GM18867 (cell line): ENCODE data around the gene PSEN1.
A peak's percentile ranks its signal among the peaks of the same experiment; 100 is the strongest.

Experiments
- ATAC-seq: cut with Tn5 transposase; IDR thresholded peaks from one replicate; pipeline ENCODE4 v1.9.1; 2021; ENCODE audit warnings: mild to moderate bottlenecking, moderate library complexity; ENCODE audit not compliant: unreplicated experiment

PSEN1 gene

DNA sequence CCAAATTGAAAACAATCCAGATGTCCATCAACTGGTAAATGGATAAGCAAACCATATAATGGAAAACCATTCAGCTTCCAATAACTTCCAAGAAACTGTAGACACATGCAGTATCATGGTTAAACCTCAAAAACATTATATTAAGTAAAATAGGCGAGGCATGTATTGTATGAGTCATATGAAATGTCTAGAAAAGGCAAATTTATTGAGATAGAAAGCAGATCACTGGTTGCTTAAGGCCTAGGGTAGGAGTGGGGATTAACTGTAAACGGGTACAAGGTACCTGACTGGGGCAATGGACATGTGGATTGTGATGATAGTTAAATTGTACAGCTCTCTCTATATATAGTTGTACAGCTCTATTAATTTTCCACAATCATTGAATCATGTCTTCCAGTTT, 79.7 kb downstream of the PSEN1 start:
- no peak for ATAC-seq

DNA sequence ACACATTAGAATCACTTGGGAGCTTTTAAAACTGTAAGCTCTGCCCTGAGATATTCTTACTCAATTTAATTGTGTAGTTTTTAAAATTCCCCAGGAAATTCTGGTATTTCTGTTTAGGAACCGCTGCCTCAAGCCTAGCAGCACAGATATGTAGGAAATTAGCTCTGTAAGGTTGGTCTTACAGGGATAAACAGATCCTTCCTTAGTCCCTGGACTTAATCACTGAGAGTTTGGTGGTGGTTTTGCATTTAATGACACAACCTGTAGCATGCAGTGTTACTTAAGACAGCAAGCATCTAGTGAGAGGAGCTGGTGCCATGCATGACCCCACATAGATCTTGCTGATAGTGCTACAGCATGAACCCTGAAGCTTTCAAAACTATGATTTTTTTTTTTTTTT, 81.1 kb downstream of the PSEN1 start:
- ATAC-seq: no peak

DNA sequence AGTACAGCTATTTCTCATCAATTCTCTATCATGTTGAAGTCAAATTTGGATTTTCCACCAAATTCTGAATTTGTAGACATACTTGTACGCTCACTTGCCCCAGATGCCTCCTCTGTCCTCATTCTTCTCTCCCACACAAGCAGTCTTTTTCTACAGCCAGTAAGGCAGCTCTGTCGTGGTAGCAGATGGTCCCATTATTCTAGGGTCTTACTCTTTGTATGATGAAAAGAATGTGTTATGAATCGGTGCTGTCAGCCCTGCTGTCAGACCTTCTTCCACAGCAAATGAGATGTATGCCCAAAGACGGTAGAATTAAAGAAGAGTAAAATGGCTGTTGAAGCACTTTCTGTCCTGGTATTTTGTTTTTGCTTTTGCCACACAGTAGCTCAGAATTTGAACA, 83.8 kb downstream of the PSEN1 start:
- ATAC-seq: no peak

DNA sequence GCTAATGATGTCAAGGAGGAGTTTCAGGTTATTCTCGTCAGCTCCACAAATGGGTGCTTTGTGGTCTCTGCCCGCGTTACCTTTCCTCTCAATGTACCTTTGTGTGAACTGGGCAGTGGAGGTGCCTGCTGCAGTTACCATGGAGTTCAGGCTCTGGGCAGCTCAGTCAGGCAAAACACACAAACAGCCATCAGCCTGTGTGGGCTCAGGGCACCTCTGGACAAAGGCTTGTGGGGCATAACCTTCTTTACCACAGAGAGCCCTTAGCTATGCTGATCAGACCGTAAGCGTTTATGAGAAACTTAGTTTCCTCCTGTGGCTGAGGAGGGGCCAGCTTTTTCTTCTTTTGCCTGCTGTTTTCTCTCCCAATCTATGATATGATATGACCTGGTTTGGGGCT, 84.3 kb downstream of the PSEN1 start:
- no peak for ATAC-seq

DNA sequence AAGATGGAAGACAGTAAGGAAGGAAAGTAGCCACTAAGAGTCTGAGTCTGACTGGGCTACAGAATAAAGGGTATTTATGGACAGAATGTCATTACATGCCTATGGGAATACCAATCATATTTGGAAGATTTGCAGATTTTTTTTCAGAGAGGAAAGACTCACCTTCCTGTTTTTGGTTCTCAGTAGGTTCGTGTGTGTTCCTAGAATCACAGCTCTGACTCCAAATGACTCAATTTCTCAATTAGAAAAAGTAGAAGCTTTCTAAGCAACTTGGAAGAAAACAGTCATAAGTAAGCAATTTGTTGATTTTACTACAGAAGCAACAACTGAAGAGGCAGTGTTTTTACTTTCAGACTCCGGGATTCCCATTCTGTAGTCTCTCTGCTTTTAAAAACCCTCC, 85.6 kb downstream of the PSEN1 start:
- no peak for ATAC-seq

GRCh38 chr14:73223049-73223448, 86.7 kb downstream of the PSEN1 start:
- peak; percentile 63 for ATAC-seq

GRCh38 chr14:73225496-73225895, 89.2 kb downstream of the PSEN1 start:
- no peak for ATAC-seq

DNA sequence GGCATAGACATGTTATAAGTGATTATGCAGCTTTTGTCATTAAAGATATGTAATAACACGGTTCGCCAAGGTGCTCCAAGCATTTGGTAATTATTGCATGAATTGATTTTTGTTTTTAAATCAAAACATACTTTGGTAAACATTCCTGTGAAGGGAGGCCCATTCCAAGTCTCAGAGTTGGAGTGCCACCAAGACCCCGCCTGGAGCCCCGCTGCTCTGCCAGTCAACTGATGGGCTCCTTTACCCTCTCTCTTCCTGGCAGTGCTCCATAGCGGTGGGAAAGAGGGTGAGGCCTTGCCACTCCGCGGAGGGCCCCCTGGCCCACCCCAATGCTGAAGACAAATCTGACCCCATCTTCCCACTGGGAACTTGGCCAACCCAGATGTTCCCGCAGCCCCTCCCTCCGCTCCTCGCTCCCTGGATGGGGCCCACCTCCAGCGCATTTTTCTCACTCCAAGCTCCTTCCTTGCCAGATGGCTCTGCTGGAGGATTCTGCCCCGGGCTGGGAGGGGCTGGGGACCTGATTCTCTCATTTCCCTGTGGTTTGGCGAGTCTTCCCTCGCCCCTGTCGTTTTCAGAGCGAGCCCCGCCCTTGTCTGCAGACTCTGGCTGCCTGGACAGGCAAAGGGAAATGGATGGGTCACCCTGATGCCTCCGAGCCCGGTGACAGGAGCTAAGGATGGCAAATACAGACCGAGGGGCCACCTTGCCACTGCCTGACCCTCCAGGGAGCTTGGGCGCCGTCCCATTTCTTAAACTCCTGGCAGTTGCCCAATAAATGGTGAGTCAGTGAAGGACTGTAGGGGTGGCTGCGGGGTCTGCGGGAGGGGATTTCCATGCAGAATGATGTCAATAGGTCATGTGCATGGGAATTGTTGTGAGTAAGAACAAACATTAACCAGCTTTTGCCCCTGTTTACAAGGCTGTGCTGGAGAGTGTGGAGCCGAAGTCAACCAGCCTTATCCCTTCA, 91.8 kb downstream of the PSEN1 start:
- no peak for ATAC-seq

GRCh38 chr14:73230051-73230450, 93.7 kb downstream of the PSEN1 start:
- no peak for ATAC-seq

- no peak for ATAC-seq
Measured at GRCh38 chr14:73231981-73232851, 95.9 kb downstream of the PSEN1 start.

DNA sequence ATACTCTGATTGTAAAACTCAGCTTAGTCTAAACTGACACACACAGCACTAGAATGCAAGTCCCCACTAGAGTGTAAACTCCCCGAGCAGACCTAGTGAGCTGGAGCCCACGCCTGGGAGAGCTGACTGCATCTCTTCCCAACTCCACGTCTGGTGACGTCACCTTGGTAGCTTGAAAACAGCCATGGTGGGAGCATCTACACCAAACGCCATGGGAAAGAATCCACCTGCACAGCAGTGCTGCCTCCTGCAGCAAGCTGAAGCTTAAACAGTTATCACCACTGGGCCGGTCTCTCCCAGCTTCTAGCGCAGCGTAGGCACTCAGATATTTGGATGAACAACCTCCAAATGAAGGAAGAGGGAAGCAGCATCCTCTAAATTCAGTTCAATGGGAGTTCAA, 96.7 kb downstream of the PSEN1 start:
- ATAC-seq: no peak

DNA sequence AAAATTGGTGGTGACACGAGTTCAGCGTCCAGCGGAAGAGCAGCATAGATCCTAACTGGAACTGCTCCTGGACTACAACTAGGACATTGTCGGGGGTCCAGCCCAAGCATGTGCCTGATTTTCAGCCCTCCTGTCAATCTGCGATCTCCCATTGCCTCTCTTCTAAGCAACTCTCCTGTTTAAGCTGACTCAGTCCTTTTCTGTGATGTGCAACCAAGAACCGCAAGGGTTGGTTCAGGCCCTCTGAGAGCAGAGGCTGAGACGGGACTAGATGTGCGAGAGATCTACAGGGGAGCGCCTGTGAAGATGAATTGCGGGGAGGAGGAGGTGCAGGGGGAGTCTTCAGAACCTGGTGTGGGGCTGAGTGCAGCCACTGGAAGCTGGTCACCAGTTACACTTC, 97.3 kb downstream of the PSEN1 start:
- ATAC-seq: no peak

GRCh38 chr14:73234029-73234428, 97.7 kb downstream of the PSEN1 start:
- no peak for ATAC-seq

DNA sequence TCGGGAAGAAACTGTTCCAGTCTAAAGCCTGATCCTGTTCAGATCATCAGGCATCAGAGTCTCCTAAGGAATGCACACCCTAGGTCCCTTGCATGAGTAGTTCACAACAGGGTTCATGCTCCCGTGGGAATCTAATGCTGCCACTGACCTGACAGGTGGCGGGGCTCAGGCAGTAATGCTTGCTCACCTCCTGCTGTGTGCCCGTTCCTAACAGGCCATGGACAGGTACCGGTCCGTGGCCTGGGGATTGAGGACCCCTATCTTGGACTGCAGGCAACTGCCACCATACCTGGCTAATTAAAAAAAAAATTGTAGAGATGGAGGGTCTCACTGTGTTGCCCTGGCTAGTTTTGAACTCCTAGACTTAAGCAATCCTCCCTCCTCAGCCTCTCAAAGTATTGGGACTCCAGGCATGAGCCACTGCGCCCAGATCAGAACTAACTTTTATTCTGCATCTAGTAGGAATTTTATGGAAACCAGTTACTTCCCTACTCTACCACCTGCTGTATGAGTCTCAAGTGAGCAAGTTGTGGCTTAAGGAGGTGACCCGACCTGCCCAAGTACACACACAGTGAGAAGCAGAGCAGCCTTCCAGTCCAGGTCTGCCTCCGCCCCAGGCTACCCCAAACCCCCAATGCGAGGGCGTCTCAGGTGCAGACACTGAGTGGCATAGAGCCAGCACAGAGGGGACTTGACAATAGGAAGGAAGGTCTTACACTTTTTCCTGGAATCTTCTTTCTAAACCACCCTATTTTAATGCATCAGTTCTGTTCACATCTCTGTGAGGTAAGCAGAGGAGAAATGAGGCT, 98.5 kb downstream of the PSEN1 start:
- ATAC-seq: no peak

- no peak for ATAC-seq
Measured at GRCh38 chr14:73235531-73236155, 99.3 kb downstream of the PSEN1 start.

GRCh38 chr14:73236157-73236556, 99.8 kb downstream of the PSEN1 start:
- ATAC-seq: no peak

GRCh38 chr14:73236752-73237218, 100.5 kb downstream of the PSEN1 start:
- ATAC-seq: no peak

DNA sequence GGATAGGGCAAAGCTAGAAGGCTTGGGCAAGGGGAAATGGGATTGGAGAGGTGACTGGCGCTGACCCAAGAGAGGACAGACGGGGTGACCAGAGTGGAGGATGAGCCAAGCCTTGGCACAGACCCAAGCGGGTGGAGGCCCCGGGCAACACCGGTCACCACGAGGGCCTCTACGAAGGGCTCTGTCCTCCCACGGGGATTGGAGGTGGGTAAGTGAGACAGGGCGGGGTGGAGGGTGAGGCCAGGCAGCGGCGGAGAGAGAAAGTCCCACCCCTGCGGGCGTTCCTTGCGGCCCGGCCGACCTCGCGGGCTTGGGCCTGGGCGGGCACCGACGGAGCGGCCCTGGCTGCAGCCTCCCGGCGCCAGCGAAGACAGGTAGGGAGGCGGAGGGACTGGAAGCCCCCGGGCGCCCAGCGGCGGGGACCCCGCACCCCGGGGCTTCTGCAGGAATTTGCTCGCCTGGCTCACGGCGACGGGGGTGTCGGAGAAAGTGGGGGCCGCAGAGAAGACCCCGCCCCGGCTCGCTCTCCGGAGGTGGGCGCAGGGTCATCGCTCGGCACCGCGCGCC, 101.0 kb downstream of the PSEN1 start, which contains the start of gene PAPLN:
Gene PAPLN, plus strand, starts transcription at position 288 of the 567 bp plus-strand sequence. CDS start 2,273 bp downstream, outside the sequence.
- ATAC-seq: no peak

DNA sequence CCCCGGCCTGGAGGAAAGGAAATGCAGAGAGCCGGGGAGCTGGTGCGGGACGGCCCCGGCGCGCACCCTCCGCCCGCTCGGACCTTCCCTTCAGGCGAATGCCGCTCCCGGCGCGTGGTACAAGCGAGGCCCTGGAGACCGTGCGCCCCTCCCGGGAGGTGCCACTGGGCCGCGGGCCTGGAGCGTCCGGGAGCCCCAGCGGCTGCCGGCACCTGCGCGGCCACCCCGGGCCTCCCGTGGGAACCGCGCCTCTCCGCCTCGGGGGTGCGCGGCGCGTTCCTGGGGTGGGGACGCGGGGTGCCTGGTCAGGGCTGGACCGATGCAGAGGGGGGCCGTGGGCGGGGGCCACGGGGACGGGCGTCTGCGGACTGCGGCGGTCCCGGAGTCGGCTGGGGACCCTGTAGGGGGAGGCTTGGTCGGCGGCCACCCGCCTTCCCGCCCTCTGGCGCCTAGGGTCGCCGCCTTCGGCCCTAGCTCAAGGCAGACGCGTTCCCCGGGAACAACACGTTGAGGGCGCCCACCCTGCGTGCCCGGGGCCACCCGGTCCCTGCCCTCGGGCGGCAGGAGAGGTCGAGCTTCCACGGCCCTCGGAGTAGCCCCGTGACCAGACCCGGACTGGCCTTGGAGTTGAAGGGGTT, 101.6 kb downstream of the PSEN1 start:
- no peak for ATAC-seq
